Non-pigmented ciliary epithelial cell (primary cell): ENCODE results near the gene GALNT6.
"Not testable (repeated sequence)": the region's sequence is repeated elsewhere in the genome, so short reads cannot be mapped to it uniquely, and the experiment has no call there.

Experiments
- DNase-seq: peaks from one replicate; pipeline ENCODE4 v3.0.0-alpha.2; 2010; ENCODE audit warnings: low read depth

Gene GALNT6

DNA sequence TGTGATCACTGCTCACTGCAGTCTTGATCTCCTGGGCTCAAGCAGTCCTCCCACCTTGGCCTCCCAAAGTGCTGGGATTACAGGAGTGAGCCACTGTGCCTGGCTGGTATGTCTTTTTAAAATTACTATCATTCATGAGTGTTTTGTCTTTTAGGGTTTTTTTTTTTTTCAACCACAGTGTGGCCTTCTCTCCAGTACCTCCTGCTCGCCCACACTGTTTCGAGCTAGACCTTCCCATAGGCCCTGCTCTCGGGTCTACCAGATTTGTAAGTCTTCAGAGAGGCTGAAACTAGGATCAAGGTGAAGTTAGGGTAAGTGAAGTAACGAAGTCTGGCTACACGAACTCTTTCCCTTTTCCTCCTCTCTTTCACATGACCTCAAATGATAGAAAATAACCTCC lies 68.8 kb downstream of the GALNT6 start:
- DNase-seq, result no peak

GRCh38 chr12:51321882-51322281 lies 69.3 kb downstream of the GALNT6 start:
- no peak for DNase-seq

- DNase-seq, result no peak
These were observed 70.4 kb downstream of the GALNT6 start for GRCh38 chr12:51320695-51321320.

- no peak for DNase-seq
These were observed 70.9 kb downstream of the GALNT6 start for GRCh38 chr12:51320311-51320694.

DNA sequence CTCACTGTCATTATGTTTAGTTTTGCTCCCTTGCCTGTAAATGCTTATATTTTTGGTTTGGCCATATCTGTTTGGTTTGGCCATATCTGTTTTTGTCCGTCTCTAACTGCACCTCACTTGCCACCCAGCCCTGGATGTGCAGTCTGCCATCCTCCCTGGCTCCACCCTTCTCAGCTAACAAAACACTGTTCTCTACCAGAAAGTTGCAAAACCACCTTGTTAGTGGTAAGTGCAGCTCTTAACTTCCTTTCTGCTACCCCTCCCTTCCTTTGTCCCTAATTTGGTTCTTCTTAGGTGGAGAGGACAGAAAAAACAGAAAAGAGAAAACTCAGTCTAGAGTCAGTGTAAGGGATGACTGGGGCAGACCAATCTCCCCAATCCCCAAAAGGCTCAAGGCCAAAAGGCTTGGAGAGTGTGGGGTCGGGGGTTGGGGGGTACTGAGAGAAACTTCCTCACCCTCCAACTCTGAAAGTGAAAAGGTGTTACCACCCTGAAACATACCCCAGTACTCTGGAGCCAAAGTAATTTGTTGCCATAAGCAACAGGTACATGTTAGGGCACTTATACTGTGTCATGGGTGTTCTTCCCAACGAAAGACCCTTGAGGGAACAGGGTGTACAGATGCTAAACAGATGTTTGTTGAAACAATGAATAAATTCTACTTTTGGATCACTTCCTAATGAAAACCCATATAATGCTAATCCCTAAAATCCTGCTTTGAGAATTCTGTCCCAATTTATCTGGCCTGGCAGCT lies 72.2 kb downstream of the GALNT6 start:
- no peak for DNase-seq

DNA sequence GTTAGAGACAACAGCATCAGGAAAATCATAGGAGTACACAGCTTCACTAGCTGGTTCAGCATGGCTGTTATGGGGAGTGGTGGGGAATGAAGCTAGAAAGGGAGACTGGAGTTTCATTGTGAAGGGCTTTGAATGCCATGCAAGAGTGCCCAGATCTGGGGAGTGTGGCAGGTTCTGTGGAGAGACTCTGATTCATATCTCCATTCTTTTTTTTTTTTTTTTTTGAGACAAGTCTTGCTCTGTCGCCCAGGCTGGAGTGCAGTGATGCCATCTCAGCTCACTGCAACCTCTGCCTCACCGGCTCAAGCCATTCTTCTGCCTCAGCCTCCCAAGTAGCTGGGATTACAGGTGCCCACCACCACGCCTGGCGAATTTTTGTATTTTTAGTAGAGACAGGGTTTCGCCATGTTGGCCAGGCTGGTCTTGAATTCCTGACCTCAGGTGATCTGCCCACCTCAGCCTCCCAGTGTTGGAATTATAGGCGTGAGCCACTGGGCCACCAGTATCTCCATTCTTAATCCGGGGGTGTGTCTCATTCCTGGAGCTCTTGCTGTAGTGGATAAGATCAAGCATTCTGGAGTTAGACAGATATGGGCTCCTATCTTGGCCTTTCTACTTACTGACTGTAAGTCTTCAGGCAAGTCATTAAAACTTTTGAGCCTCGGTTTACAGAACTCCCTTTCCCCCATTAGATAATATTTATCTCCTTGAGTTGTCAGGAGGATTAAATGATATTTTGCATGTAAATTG lies 73.0 kb downstream of the GALNT6 start:
- not testable (repeated sequence) for DNase-seq

DNA sequence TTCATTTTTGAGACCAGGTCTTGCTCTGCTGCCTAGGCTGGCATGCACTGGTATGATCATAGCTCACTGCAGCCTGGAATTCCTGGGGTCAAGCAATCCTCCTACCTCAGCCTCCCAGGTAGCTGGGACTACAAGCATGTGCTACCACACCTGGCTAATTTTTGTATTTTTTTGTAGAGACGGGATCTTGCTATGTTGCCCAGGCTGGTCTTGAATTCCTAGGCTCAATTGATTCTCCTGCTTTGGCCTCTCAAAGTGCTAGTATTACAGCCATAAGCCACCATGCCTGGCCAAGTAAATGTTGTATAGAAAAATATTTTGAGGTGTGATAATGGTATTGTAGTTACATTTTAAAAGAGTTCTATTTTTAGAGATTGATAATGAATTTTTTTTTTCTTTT lies 79.8 kb downstream of the GALNT6 start:
- no peak for DNase-seq

GRCh38 chr12:51307655-51308593 lies 83.3 kb downstream of the GALNT6 start:
- peak; percentile 66 for DNase-seq

DNA sequence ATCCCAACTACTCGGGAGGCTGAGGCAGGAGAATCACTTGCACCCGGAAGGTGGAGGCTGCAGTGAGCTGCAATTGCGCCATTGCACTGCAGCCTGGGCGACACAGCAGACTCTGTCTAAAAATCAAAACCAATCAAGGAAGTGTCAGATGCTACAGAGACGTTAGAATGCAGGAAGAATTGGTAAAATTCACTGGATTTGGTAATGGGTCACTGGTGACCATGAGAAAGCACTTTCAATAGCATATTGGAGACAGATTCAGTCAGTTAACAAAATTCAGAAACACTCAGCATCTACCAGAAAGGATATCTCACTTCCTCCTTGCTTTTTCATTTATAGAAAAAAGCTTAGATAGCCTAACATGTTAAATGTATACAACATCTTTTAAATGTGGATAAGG lies 84.7 kb downstream of the GALNT6 start:
- no peak for DNase-seq
